Peyer's patch (tissue), 4 donors: ENCODE measurements around the gene ZNRF4. TPM values are rescaled to one million over a fixed set of nuclear protein-coding genes. Genes with fewer than 3 reads are reported as not detected.
A peak's percentile ranks its signal among the peaks of the same experiment; 100 is the strongest.
"Not testable (repeated sequence)": the region's sequence is repeated elsewhere in the genome, so short reads cannot be mapped to it uniquely, and the experiment has no call there.

Source experiments
- DNase-seq, 3 donors: peaks; one replicate each; pipeline ENCODE4 v3.0.0-alpha.2; 2017 to 2019
- H3K27ac ChIP-seq, 4 donors: fragments of 200-600 bp; sonication (generic); one replicate each; pipeline ENCODE4 v1.5.1; 2016 to 2019
- H3K27me3 ChIP-seq, 2 donors: fragments of 200-600 bp; sonication (generic); one replicate each; pipeline ENCODE4 v1.5.1; 2019
- H3K36me3 ChIP-seq, 3 donors: fragments of 200-600 bp; sonication (generic); one replicate each; pipeline ENCODE4 v1.5.1; 2016 to 2019
- H3K4me1 ChIP-seq, 4 donors: fragments of 200-600 bp; sonication (generic); one replicate each; pipeline ENCODE4 v1.5.1; 2016 to 2019
- H3K4me3 ChIP-seq, 4 donors: fragments of 200-600 bp; sonication (generic); 1 replicate in 3 of 4; 2 replicates in 1 of 4; pipeline ENCODE4 v1.5.1; 2016 to 2019; ENCODE audit warnings: mild to moderate bottlenecking in 1 of 4
- H3K9me3 ChIP-seq, 4 donors: fragments of 200-600 bp; sonication (generic); one replicate each; pipeline ENCODE4 v1.5.1; 2016 to 2019; ENCODE audit warnings: mild to moderate bottlenecking in 1 of 4
- POLR2A ChIP-seq, 2 donors: fragments of 450-650 bp; IDR thresholded peaks; one replicate each; pipeline ENCODE4 v1.5.1; 2017; ENCODE audit warnings: antibody characterized with exemption in 2 of 2, mild to moderate bottlenecking in 2 of 2, moderate library complexity in 2 of 2
- total RNA-seq, 4 donors: library from RNA; depleted of rRNA; stranded (reverse); fragments of >200 nt; gene quantifications; one replicate each; pipeline ENCODE4 v1.1.0, GENCODE V29; 2016
- TF ChIP-seq, protein P1 (sequence below), 6 experiments: fragments of 450-650 bp in 4 of 6; fragments of 200-600 bp in 2 of 6; sonication (generic) in 1 of 6; IDR thresholded peaks; one replicate each; pipeline ENCODE4 v1.5.1; 2017 to 2019; ENCODE audit warnings: antibody characterized with exemption in 6 of 6, mild to moderate bottlenecking in 3 of 6, moderate library complexity in 1 of 6

ZNRF4 gene
- total RNA-seq, 4 donors from 2014 or later: not detected

DNA sequence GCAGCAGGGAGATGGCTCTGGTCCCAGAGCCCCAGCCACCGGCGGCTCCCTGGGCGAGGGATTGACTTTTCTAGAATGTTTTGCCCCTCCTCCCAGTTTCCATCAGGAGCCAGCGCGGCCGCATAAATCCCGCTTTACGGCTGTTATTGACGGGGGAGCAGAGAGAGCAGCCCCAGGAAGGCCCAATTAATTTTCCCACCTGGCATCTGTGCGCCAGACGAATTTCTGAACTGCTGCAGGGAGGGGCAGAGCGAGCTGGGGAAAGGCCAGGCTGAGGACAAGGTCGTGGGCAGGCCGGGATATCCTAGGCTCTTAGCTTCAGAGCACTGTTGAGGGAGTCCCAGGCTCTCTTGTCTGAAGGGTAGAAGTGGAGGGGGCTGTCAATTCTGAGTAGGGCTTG, 24.7 kb downstream of the ZNRF4 start:
- no peaks in the 10 kb centered on the region for H3K36me3 ChIP-seq
- no peaks in the 10 kb centered on the region for H3K4me1 ChIP-seq
- no peak for TF ChIP-seq POLR2A (IDR thresholded peaks at IDR 0.05)
- TF ChIP-seq, protein P1, sequence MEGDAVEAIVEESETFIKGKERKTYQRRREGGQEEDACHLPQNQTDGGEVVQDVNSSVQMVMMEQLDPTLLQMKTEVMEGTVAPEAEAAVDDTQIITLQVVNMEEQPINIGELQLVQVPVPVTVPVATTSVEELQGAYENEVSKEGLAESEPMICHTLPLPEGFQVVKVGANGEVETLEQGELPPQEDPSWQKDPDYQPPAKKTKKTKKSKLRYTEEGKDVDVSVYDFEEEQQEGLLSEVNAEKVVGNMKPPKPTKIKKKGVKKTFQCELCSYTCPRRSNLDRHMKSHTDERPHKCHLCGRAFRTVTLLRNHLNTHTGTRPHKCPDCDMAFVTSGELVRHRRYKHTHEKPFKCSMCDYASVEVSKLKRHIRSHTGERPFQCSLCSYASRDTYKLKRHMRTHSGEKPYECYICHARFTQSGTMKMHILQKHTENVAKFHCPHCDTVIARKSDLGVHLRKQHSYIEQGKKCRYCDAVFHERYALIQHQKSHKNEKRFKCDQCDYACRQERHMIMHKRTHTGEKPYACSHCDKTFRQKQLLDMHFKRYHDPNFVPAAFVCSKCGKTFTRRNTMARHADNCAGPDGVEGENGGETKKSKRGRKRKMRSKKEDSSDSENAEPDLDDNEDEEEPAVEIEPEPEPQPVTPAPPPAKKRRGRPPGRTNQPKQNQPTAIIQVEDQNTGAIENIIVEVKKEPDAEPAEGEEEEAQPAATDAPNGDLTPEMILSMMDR (IDR thresholded peaks at IDR 0.05): no peak
- DNase-seq: no peak
- no peaks in the 10 kb centered on the region for H3K27me3 ChIP-seq
- no peak overlapping the region for H3K4me3 ChIP-seq
- H3K9me3 ChIP-seq: peaks cover 0 to 6% (median 2%) of the 10 kb centered on the region in 4 donors
- H3K27ac ChIP-seq: no peak overlapping the region

DNA sequence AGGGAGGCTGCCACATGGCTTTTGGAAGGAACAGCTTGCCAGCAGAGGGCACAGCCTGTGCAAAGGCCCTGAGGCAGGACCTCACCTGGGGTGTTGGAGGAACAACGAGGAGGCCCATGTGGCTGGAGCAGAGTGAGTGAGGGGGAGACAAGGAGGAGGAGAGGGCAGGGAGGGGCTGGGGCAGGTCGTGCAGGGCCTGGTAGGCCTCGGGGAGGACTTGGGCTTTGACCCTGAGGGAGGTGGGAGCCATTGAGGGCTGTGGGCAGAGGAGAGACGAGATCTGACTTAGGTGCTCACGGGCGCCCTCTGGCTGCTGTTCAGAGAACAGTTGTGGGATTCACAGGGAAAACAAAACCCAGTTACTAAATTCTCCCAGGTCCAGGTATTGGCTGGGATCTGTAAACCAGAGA, 25.2 kb downstream of the ZNRF4 start:
- DNase-seq: peak in 1 of 3 donors; percentile 64
- H3K9me3 ChIP-seq: peaks cover 0 to 6% (median 2%) of the 10 kb centered on the region in 4 donors
- H3K4me3 ChIP-seq: no peak overlapping the region
- H3K36me3 ChIP-seq: no peaks in the 10 kb centered on the region
- TF ChIP-seq POLR2A (IDR thresholded peaks at IDR 0.05): no peak
- TF ChIP-seq, protein P1 (IDR thresholded peaks at IDR 0.05): peak in 4 of 6 experiments; percentile 19 to 36 (median 31)
- no peaks in the 10 kb centered on the region for H3K4me1 ChIP-seq
- H3K27me3 ChIP-seq: no peaks in the 10 kb centered on the region
- H3K27ac ChIP-seq: no peak overlapping the region

DNA sequence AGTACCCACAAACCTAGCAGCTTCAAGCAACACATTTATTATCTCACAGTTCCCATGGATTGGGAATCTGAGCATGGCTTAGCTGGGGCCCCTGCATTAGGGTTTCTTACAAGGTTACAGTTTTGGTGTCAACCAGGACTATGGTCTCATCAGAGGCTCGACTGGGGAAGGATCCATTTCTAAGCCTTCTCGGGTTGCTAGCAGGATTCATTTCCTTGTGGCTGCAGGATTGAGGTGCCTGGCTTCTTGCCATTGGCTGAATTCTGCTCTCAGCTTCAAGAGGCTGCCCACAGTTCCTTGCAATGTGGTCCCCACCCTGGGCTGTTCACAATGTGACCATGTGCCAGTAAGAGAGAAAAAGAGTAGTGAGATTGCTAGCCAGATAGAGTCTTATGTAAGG, 26.7 kb downstream of the ZNRF4 start:
- H3K27ac ChIP-seq: no peak overlapping the region
- H3K9me3 ChIP-seq: peaks cover 0 to 6% (median 2%) of the 10 kb centered on the region in 4 donors
- TF ChIP-seq POLR2A (IDR thresholded peaks at IDR 0.05): no peak
- TF ChIP-seq, protein P1 (IDR thresholded peaks at IDR 0.05): no peak
- H3K4me1 ChIP-seq: no peaks in the 10 kb centered on the region
- no peak overlapping the region for H3K4me3 ChIP-seq
- DNase-seq: no peak
- H3K27me3 ChIP-seq: no peaks in the 10 kb centered on the region
- no peaks in the 10 kb centered on the region for H3K36me3 ChIP-seq

DNA sequence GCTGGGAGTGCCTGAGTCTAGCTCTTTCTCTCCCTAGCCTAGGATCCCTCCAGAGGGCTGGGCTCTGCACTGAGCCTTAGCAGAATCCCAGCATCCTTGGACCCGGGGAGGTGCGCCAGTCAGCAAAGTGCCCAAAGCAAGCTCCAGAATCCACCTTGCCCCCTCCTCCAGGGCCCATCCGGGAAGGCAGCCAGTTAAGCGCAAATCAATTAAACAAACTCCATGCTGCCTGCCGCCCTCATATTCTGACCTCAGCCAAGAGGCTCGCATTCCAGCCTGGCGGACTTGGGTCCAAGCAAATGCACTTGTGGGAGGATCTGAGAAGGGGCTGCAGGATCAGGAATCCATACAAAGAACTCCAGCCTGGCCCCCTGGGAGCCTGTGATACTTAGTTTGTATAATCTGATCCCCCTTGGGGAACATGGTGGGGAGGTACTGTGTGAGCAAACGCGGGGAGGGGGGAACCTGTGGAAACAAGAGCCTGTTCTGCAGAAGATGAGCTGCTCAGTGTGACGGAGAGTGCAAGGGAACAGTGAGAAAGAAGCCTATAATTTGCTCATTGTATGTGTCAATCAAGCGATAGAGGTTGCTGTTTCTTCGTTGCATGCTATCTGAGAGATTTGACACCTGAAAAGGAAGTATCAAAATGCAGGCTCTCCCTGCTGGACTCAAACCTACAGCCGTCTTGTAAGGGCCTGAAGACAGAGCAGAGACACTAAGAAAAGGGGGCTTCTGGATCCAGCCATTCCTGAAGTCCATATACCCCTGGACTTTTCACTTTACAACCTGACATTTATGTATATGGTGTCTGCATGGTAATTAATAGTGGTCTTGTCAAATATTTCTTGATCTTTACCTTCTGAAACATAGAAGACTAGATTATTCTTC, 29.4 kb downstream of the ZNRF4 start:
- H3K36me3 ChIP-seq: no peaks in the 10 kb centered on the region
- H3K27me3 ChIP-seq: no peaks in the 10 kb centered on the region
- no peaks in the 10 kb centered on the region for H3K4me1 ChIP-seq
- no peak overlapping the region for H3K27ac ChIP-seq
- H3K9me3 ChIP-seq: peaks cover 0 to 6% (median 2%) of the 10 kb centered on the region in 4 donors
- TF ChIP-seq, protein P1 (IDR thresholded peaks at IDR 0.05): no peak
- no peak for TF ChIP-seq POLR2A (IDR thresholded peaks at IDR 0.05)
- no peak overlapping the region for H3K4me3 ChIP-seq
- no peak for DNase-seq

DNA sequence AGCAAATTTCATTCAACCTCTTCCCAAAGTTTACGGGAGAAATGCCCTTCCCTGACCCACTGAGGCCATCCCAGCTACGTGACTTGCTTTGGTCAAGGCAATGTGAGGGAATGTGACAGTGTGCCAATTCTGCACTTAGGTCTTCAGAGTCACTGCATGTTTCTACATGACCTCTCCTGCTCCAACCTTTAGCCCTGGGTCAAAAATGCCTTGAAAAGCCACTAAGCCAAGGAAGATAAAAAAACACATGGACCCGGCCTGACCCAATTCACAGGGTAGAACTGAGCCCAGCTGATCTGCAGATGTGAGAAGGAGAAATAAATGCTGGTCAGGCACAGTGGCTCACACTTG, 30.0 kb downstream of the ZNRF4 start:
- no peak overlapping the region for H3K27ac ChIP-seq
- H3K4me1 ChIP-seq: no peaks in the 10 kb centered on the region
- no peak overlapping the region for H3K4me3 ChIP-seq
- no peak for DNase-seq
- H3K27me3 ChIP-seq: no peaks in the 10 kb centered on the region
- TF ChIP-seq, protein P1 (IDR thresholded peaks at IDR 0.05): no peak
- TF ChIP-seq POLR2A (IDR thresholded peaks at IDR 0.05): no peak
- peaks cover 0 to 6% (median 2%) of the 10 kb centered on the region in 4 donors for H3K9me3 ChIP-seq
- H3K36me3 ChIP-seq: no peaks in the 10 kb centered on the region

DNA sequence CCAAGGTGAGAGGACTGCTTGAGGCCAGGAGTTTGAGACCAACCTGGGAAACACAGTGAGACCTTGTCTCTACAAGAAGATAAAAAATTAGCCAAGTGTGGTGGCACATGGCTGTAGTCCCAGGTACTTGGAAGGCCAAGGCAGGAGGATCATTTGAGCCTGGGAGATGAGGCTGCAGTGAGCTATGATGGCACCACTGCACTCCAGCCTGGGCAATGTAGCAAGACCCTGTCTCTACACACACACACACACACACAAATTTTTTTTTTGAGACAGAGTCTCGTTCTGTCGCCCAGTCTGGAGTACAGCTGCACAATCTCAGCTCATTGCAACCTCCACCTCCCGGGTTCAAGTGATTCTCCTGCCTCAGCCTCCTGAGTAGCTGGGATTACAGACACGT, 30.4 kb downstream of the ZNRF4 start:
- H3K4me3 ChIP-seq, H3K36me3 ChIP-seq, DNase-seq, H3K9me3 ChIP-seq, H3K27ac ChIP-seq, H3K4me1 ChIP-seq, H3K27me3 ChIP-seq: not testable (repeated sequence)
